Endodermal cell (in vitro differentiated cells): ENCODE measurements around the gene ERCC8. TPM values are rescaled to one million over a fixed set of nuclear protein-coding genes. Genes with fewer than 3 reads are reported as not detected.

Source experiments
- DNase-seq: peaks from one replicate; pipeline ENCODE4 v3.0.0-alpha.2; 2017
- H3K27ac ChIP-seq: 2 replicates; pipeline ENCODE4 v1.5.1; 2013; ENCODE audit warnings: mild to moderate bottlenecking, low read depth, low read length, moderate library complexity
- H3K27me3 ChIP-seq: 2 replicates; pipeline ENCODE4 v1.6.1; 2013; ENCODE audit warnings: mild to moderate bottlenecking, low read length, moderate library complexity; ENCODE audit not compliant: insufficient read depth, control insufficient read depth, poor library complexity, severe bottlenecking
- H3K36me3 ChIP-seq: 2 replicates; pipeline ENCODE4 v1.7.0; 2013; ENCODE audit warnings: mild to moderate bottlenecking, low read length, moderate library complexity; ENCODE audit not compliant: control insufficient read depth, insufficient read depth
- H3K4me1 ChIP-seq: one replicate; pipeline ENCODE4 v1.7.0; 2013; ENCODE audit warnings: low read length; ENCODE audit not compliant: control insufficient read depth, insufficient read depth
- H3K4me3 ChIP-seq: 2 replicates; pipeline ENCODE4 v1.5.1; 2013; ENCODE audit warnings: mild to moderate bottlenecking, low read length, moderate library complexity
- H3K9ac ChIP-seq: 2 replicates; pipeline ENCODE4 v1.6.1; 2013; ENCODE audit warnings: mild to moderate bottlenecking, low read length, moderate library complexity; ENCODE audit not compliant: poor library complexity, severe bottlenecking; ENCODE audit errors: extremely low read depth
- H3K9me3 ChIP-seq: 2 replicates; pipeline ENCODE4 v1.6.1; 2013; ENCODE audit warnings: mild to moderate bottlenecking, low read length, moderate library complexity; ENCODE audit not compliant: control insufficient read depth
- H3K27ac Mint-ChIP-seq: 2 replicates; pipeline ENCODE4 v1.8.0; 2020; ENCODE audit warnings: mixed read lengths
- H3K27me3 Mint-ChIP-seq: 2 replicates; pipeline ENCODE4 v1.8.0; 2021; ENCODE audit warnings: mild to moderate bottlenecking, mixed read lengths; ENCODE audit not compliant: insufficient read depth
- H3K36me3 Mint-ChIP-seq: 2 replicates; pipeline ENCODE4 v1.8.0; 2020; ENCODE audit warnings: low read depth, mixed read lengths
- H3K4me1 Mint-ChIP-seq: 2 replicates; pipeline ENCODE4 v1.8.0; 2020; ENCODE audit warnings: mixed read lengths
- H3K4me3 Mint-ChIP-seq: 2 replicates; pipeline ENCODE4 v1.8.0; 2020; ENCODE audit warnings: mild to moderate bottlenecking, moderate library complexity, mixed read lengths
- H3K9me3 Mint-ChIP-seq: 2 replicates; pipeline ENCODE4 v1.8.0; 2020; ENCODE audit warnings: mild to moderate bottlenecking, mixed read lengths
- WGBS, 2 experiments: methylation state at CpG; one replicate each; pipeline versions ENCODE4 v1.1.5 to v1.1.7; 2013; ENCODE audit warnings: missing lambda C conversion rate in 2 of 2, mixed read lengths in 1 of 2; ENCODE audit not compliant: insufficient coverage in 1 of 2, insufficient read length in 1 of 2; 5-methylcytosine and 5-hydroxymethylcytosine counted together
- total RNA-seq, 2 donors: library from RNA; stranded (reverse); fragmentation: NEBNext Ultra II Directional in 1 of 2; extraction: Animal tissue kit (Norgen Biotek cat#: 25700) in 1 of 2; gene quantifications; 2 replicates in 1 of 2; 3 replicates in 1 of 2; pipeline ENCODE4 v1.2.1, GENCODE V29; 2021
- TF ChIP-seq, protein P1 (sequence below): fragments of 200-600 bp; sonication (generic); conservative IDR thresholded peaks from 2 replicates; pipeline ENCODE4 v1.5.0; 2021; ENCODE audit warnings: antibody characterized with exemption, mild to moderate bottlenecking

Gene ERCC8
- total RNA-seq, 2 donors from 2014 or later, result 14.7 to 19.2 TPM

DNA sequence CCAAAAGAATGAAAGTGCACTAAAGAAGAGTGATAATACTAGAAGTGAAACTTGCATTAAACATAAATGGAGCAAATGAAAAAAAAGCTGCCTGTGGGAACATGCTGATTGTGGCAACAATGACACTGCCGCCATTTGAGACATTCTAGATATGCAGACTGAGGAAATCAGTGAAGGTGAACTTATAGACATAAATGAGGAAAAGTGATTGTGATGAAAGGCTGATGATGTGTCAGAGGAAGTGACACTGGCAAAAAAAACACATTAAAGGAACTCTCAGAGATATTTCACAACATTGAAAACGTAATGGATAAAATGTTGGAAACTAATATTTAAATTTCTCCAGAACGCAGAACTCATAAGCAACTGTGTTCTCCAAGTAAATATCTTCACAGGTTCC, 1.2 kb downstream of the ERCC8 start:
- no peaks in the 10 kb centered on the region for H3K4me1 ChIP-seq
- DNase-seq, result no peak
- peak overlapping the region; percentile 97 for H3K4me3 ChIP-seq
- H3K9ac ChIP-seq, result no peak overlapping the region
- Mint-ChIP-seq H3K27me3 (peaks cover 10% of the 10 kb centered on the region), H3K36me3 (peaks cover 9% of the 10 kb centered on the region), H3K27ac (no peak overlapping the region), H3K9me3 (peaks cover under 1% of the 10 kb centered on the region), H3K4me3 (no peak overlapping the region), H3K4me1 (peaks cover 3% of the 10 kb centered on the region)
- H3K27ac ChIP-seq, result no peak overlapping the region
- H3K9me3 ChIP-seq, result no peaks in the 10 kb centered on the region
- 91 to 97% methylated on average over 2 to 3 of the region's 3 CpGs for WGBS, 2 experiments
- TF ChIP-seq, protein P1, sequence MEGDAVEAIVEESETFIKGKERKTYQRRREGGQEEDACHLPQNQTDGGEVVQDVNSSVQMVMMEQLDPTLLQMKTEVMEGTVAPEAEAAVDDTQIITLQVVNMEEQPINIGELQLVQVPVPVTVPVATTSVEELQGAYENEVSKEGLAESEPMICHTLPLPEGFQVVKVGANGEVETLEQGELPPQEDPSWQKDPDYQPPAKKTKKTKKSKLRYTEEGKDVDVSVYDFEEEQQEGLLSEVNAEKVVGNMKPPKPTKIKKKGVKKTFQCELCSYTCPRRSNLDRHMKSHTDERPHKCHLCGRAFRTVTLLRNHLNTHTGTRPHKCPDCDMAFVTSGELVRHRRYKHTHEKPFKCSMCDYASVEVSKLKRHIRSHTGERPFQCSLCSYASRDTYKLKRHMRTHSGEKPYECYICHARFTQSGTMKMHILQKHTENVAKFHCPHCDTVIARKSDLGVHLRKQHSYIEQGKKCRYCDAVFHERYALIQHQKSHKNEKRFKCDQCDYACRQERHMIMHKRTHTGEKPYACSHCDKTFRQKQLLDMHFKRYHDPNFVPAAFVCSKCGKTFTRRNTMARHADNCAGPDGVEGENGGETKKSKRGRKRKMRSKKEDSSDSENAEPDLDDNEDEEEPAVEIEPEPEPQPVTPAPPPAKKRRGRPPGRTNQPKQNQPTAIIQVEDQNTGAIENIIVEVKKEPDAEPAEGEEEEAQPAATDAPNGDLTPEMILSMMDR, result no peak
- peaks cover 3% of the 10 kb centered on the region for H3K36me3 ChIP-seq
- H3K27me3 ChIP-seq, result no peaks in the 10 kb centered on the region

DNA sequence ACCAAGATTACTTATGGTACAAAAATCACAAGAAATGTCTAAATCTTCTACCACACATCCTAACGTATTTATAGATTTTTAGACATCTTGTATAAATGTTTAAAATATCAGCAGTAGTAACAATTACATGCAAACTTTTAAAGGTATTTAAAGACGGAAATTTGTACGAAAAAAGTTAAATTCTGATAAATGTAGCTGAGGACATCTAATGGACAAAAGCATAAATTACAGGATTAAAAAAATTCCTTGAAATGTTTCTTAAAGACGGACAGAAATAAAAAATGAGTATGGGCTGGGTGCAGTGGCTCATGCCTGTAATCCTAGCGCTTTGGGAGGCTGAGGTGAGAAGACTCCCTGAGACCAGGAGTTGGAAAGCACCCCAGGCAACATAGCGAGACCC, 15.8 kb downstream of the ERCC8 start:
- peaks cover 28% of the 10 kb centered on the region for H3K36me3 ChIP-seq
- no peaks in the 10 kb centered on the region for H3K27me3 ChIP-seq
- DNase-seq, result no peak
- H3K4me3 ChIP-seq, result no peak overlapping the region
- TF ChIP-seq, protein P1, result peak; percentile 60
- WGBS, 2 experiments, result 92 to 94% methylated on average over 4 to 5 of the region's 6 CpGs
- H3K27ac Mint-ChIP-seq, result no peak overlapping the region
- no peak overlapping the region for H3K4me3 Mint-ChIP-seq
- peaks cover 6% of the 10 kb centered on the region for H3K9me3 ChIP-seq
- no peaks in the 10 kb centered on the region for H3K4me1 Mint-ChIP-seq
- H3K4me1 ChIP-seq, result no peaks in the 10 kb centered on the region
- H3K27me3 Mint-ChIP-seq, result no peaks in the 10 kb centered on the region
- H3K27ac ChIP-seq, result no peak overlapping the region
- no peak overlapping the region for H3K9ac ChIP-seq
- H3K36me3 Mint-ChIP-seq, result peaks cover 15% of the 10 kb centered on the region
- H3K9me3 Mint-ChIP-seq, result peaks cover 5% of the 10 kb centered on the region

DNA sequence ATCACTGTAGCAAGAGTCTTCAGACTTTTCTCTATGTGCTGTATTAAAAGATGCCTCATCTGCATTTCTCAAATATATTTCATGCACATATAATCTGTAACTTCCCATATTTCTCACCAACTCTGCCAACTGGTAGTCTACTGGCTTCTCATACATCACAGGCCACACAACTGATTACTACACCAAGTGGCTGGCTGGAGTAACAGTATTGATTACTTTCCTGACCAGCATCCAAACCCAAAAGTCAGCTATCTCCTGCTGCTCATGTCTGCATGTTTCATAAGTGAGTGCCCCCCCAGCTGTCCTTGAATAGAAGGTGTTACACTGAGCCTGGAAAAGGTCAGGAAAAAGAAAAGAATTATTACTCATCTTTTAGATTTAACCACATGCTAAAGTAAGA, 17.4 kb downstream of the ERCC8 start:
- no peak for DNase-seq
- Histone ChIP-seq H3K4me1 (no peaks in the 10 kb centered on the region), H3K36me3 (peaks cover 30% of the 10 kb centered on the region), H3K27ac (no peak overlapping the region), H3K9me3 (no peaks in the 10 kb centered on the region), H3K4me3 (no peak overlapping the region), H3K27me3 (no peaks in the 10 kb centered on the region), H3K9ac (no peak overlapping the region)
- no peaks in the 10 kb centered on the region for H3K4me1 Mint-ChIP-seq
- no peak overlapping the region for H3K4me3 Mint-ChIP-seq
- TF ChIP-seq, protein P1, result no peak
- peaks cover 12% of the 10 kb centered on the region for H3K36me3 Mint-ChIP-seq
- no peaks in the 10 kb centered on the region for H3K9me3 Mint-ChIP-seq
- H3K27me3 Mint-ChIP-seq, result no peaks in the 10 kb centered on the region
- no peak overlapping the region for H3K27ac Mint-ChIP-seq
